Lower lobe of right lung (tissue), 2 donors: Measurements from ENCODE around the gene BCAT1. TPM values are rescaled to one million over a fixed set of nuclear protein-coding genes. Genes with fewer than 3 reads are reported as not detected.

ENCODE experiments used
- ATAC-seq, 2 donors: fragments of 200-7000 bp; cut with Tn5 transposase; one replicate each; pipeline ENCODE4 v1.9.1; 2020 to 2022; ENCODE audit warnings: mild to moderate bottlenecking in 2 of 2, moderate library complexity in 2 of 2
- DNase-seq: peaks from one replicate; pipeline ENCODE4 v3.0.0-alpha.2; 2020
- H3K27ac ChIP-seq: fragments of 200-600 bp; one replicate; pipeline ENCODE4 v1.8.0; 2022
- H3K27me3 ChIP-seq: fragments of 200-600 bp; one replicate; pipeline ENCODE4 v1.8.0; 2022; ENCODE audit warnings: low read depth
- H3K36me3 ChIP-seq: fragments of 200-600 bp; one replicate; pipeline ENCODE4 v1.8.0; 2022; ENCODE audit warnings: mild to moderate bottlenecking
- H3K4me1 ChIP-seq: fragments of 200-600 bp; one replicate; pipeline ENCODE4 v1.8.0; 2022
- H3K4me3 ChIP-seq: fragments of 200-600 bp; one replicate; pipeline ENCODE4 v1.8.0; 2022; ENCODE audit warnings: mild to moderate bottlenecking
- H3K9me3 ChIP-seq: fragments of 200-600 bp; one replicate; pipeline ENCODE4 v1.8.0; 2022
- intact Hi-C: fragments of 100-400 bp; cut with DNase I; formaldehyde crosslinking; loops from one replicate; pipeline ENCODE4 v1.11.0; 2022
- total RNA-seq: library from RNA; stranded (reverse); fragmentation: NEBNext Ultra II Directional; extraction: Animal tissue kit (Norgen Biotek cat#: 25700); gene quantifications from one replicate; pipeline ENCODE4 v1.2.1, GENCODE V29; 2021
- TF ChIP-seq, protein P1 (sequence below): fragments of 200-600 bp; IDR thresholded peaks from one replicate; pipeline ENCODE4 v1.8.0; 2022; ENCODE audit warnings: antibody characterized with exemption, mild to moderate bottlenecking
- donor health status: DM: no; HTN: yes; CAD: no; lungs with severe emphysema.

Gene BCAT1
- total RNA-seq, 1 donor from 2014 or later: 50.6 TPM

DNA sequence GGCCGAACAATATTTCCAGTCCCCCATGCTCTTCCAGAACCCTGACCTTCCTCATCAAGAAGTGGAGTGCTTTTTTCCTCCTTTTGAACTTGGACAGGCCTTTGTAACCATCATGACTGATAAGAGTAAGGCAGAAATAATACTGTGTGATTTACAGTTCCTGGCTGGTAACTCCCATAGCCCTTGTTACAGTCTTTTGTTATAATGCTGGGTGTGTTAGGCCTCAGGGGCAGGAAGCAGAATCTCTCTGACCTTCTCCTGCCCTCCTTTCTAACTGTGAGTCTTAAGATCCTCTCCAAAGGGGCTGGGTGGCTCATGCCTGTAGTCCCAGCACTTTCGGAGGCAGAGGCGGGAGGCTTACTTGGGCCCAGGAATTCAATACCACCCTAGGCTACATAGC lies 59.5 kb downstream of the BCAT1 start:
- DNase-seq: no peak
- no peaks in the 10 kb centered on the region for H3K4me1 ChIP-seq
- no peaks in the 10 kb centered on the region for H3K27me3 ChIP-seq
- H3K36me3 ChIP-seq: no peaks in the 10 kb centered on the region
- no peaks in the 10 kb centered on the region for H3K9me3 ChIP-seq
- no peak for ATAC-seq
- intact Hi-C loops: no loop called here
- no peak overlapping the region for H3K27ac ChIP-seq
- TF ChIP-seq, protein P1, sequence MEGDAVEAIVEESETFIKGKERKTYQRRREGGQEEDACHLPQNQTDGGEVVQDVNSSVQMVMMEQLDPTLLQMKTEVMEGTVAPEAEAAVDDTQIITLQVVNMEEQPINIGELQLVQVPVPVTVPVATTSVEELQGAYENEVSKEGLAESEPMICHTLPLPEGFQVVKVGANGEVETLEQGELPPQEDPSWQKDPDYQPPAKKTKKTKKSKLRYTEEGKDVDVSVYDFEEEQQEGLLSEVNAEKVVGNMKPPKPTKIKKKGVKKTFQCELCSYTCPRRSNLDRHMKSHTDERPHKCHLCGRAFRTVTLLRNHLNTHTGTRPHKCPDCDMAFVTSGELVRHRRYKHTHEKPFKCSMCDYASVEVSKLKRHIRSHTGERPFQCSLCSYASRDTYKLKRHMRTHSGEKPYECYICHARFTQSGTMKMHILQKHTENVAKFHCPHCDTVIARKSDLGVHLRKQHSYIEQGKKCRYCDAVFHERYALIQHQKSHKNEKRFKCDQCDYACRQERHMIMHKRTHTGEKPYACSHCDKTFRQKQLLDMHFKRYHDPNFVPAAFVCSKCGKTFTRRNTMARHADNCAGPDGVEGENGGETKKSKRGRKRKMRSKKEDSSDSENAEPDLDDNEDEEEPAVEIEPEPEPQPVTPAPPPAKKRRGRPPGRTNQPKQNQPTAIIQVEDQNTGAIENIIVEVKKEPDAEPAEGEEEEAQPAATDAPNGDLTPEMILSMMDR: no peak
- H3K4me3 ChIP-seq: no peak overlapping the region

GRCh38 chr12:24888813-24889212 lies 60.1 kb downstream of the BCAT1 start:
- Histone ChIP-seq H3K4me1 (no peaks in the 10 kb centered on the region), H3K27ac (no peak overlapping the region), H3K4me3 (no peak overlapping the region), H3K36me3 (no peaks in the 10 kb centered on the region), H3K27me3 (no peaks in the 10 kb centered on the region), H3K9me3 (no peaks in the 10 kb centered on the region)
- intact Hi-C loops: no loop called here
- ATAC-seq (no peak), DNase-seq (no peak)
- TF ChIP-seq, protein P1: no peak

DNA sequence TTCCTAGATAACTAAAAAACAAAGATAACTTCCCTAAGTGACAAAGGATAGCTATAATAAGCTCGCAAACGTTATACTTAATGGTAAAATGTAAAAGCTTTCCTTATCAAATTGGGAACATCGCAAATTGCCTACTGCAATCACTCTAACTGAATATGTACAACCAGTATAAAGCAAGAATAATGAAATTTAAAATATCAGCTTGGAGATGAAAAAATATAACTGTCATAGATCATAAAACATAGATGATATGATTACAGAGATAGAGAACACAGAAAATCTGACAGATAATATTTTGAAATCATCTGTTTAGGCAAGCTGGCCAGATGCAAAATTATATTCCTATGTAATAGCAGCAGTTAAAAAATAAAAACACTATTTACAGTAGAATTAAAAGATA lies 64.0 kb downstream of the BCAT1 start:
- no peaks in the 10 kb centered on the region for H3K4me1 ChIP-seq
- TF ChIP-seq, protein P1: no peak

GRCh38 chr12:24881724-24882371 lies 67.1 kb downstream of the BCAT1 start:
- ATAC-seq: no peak
- Histone ChIP-seq H3K27ac (no peak overlapping the region), H3K9me3 (no peaks in the 10 kb centered on the region), H3K27me3 (no peaks in the 10 kb centered on the region), H3K36me3 (peaks cover 15% of the 10 kb centered on the region), H3K4me1 (no peaks in the 10 kb centered on the region), H3K4me3 (no peak overlapping the region)
- intact Hi-C loops: no loop called here
- TF ChIP-seq, protein P1: no peak
- no peak for DNase-seq

More for the DNA sequence above, 64.0 kb downstream of the BCAT1 start:
- no peak overlapping the region for H3K27ac ChIP-seq
- no peaks in the 10 kb centered on the region for H3K36me3 ChIP-seq
- no peak for ATAC-seq
- H3K4me3 ChIP-seq: no peak overlapping the region
- no peaks in the 10 kb centered on the region for H3K27me3 ChIP-seq
- intact Hi-C loops: no loop called here
- no peak for DNase-seq
- no peaks in the 10 kb centered on the region for H3K9me3 ChIP-seq

DNA sequence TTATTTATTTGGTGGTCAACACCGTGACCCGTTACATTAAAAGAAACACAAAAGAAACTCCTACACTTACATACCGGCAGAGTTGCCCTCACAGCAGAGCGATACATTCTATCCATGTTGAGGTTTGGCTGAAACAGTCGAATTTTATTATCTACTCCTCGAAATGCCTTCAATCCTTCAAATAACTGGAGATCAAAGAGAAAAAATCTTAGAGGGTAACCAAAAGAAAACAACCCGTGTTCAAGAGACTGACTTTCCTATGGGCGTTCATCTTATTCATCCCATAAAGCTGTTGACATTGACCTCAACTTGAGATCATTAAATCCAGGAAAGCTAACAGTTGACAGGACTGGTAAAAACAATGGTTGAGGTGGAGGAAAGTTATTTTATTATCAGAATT lies 67.7 kb downstream of the BCAT1 start:
- ATAC-seq (no peak), DNase-seq (no peak)
- Histone ChIP-seq H3K27me3 (no peaks in the 10 kb centered on the region), H3K4me3 (no peak overlapping the region), H3K4me1 (no peaks in the 10 kb centered on the region), H3K9me3 (no peaks in the 10 kb centered on the region), H3K27ac (no peak overlapping the region), H3K36me3 (peaks cover 15% of the 10 kb centered on the region)
- TF ChIP-seq, protein P1: no peak
- intact Hi-C loops: no loop called here
